HepG2 (cell line): ENCODE data around the gene HINT2. TPM values are rescaled to one million over a fixed set of nuclear protein-coding genes. Genes with fewer than 3 reads are reported as not detected.

ENCODE experiments used
- ATF7-NPFF ChIP-seq: sonication (generic); formaldehyde crosslinking; IDR thresholded peaks from 2 replicates; pipeline ENCODE4 v1.8.1; 2023; ENCODE audit warnings: mild to moderate bottlenecking, low read depth, missing genetic modification reagents, moderate library complexity
- ETV5 ChIP-seq: IDR thresholded peaks from 2 replicates; pipeline ENCODE4 v1.6.1; 2018; ENCODE audit warnings: missing biosample characterization, missing genetic modification reagents, inconsistent platforms, borderline replicate concordance
- HOXD1 ChIP-seq: sonication (generic); formaldehyde crosslinking; IDR thresholded peaks from 2 replicates; pipeline ENCODE4 v1.5.0; 2020; ENCODE audit warnings: missing genetic modification reagents
- KLF15 ChIP-seq: sonication (generic); formaldehyde crosslinking; IDR thresholded peaks from 2 replicates; pipeline ENCODE4 v1.8.1; 2023; ENCODE audit warnings: borderline replicate concordance, mild to moderate bottlenecking, inconsistent platforms, missing genetic modification reagents, mixed read lengths
- NFKBIZ ChIP-seq: IDR thresholded peaks from 2 replicates; pipeline ENCODE4 v1.6.1; 2018; ENCODE audit warnings: missing genetic modification reagents, missing compliant biosample characterization
- NR2C2 ChIP-seq: sonication (generic); formaldehyde crosslinking; IDR thresholded peaks from 2 replicates; pipeline ENCODE4 v1.4.0; 2020; ENCODE audit warnings: missing genetic modification reagents, mild to moderate bottlenecking, moderate library complexity, borderline replicate concordance
- RXRA ChIP-seq: sonication (generic); formaldehyde crosslinking; IDR thresholded peaks from 2 replicates; pipeline ENCODE4 v1.5.1; 2020; ENCODE audit warnings: missing genetic modification reagents
- SKIL ChIP-seq: sonication (generic); formaldehyde crosslinking; IDR thresholded peaks from 2 replicates; pipeline ENCODE4 v1.8.0; 2022; ENCODE audit warnings: missing genetic modification reagents, mild to moderate bottlenecking, moderate library complexity, borderline replicate concordance
- SRSF1 ChIP-seq: fragments of 200-400 bp; formaldehyde crosslinking; optimal IDR thresholded peaks from 2 replicates; pipeline ENCODE3; 2017; ENCODE audit warnings: mild to moderate bottlenecking, low read depth, low read length, moderate library complexity
- THRA ChIP-seq: sonication (generic); formaldehyde crosslinking; IDR thresholded peaks from 2 replicates; pipeline ENCODE4 v1.4.0; 2020; ENCODE audit warnings: missing genetic modification reagents, borderline replicate concordance
- ZBTB2 ChIP-seq: sonication (generic); formaldehyde crosslinking; IDR thresholded peaks from 2 replicates; pipeline ENCODE4 v1.8.0; 2022; ENCODE audit warnings: low read depth, missing genetic modification reagents
- ZC3H13 ChIP-seq: sonication (generic); formaldehyde crosslinking; IDR thresholded peaks from 2 replicates; pipeline ENCODE4 v1.8.1; 2023; ENCODE audit warnings: mild to moderate bottlenecking, missing genetic modification reagents, moderate library complexity
- ZNF124 ChIP-seq: sonication (generic); formaldehyde crosslinking; IDR thresholded peaks from 2 replicates; pipeline ENCODE4 v1.4.0; 2020; ENCODE audit warnings: missing genetic modification reagents
- ZNF160 ChIP-seq: sonication (generic); formaldehyde crosslinking; IDR thresholded peaks from 2 replicates; pipeline ENCODE4 v1.8.0; 2022; ENCODE audit warnings: mild to moderate bottlenecking, inconsistent platforms, missing genetic modification reagents
- ZNF18 ChIP-seq: sonication (generic); formaldehyde crosslinking; IDR thresholded peaks from 2 replicates; pipeline ENCODE4 v1.8.0; 2022; ENCODE audit warnings: mild to moderate bottlenecking, missing genetic modification reagents; ENCODE audit not compliant: insufficient replicate concordance
- ZNF503 ChIP-seq: sonication (generic); formaldehyde crosslinking; IDR thresholded peaks from 2 replicates; pipeline ENCODE4 v1.4.0; 2020; ENCODE audit warnings: missing genetic modification reagents
- ZNF547 ChIP-seq: sonication (generic); formaldehyde crosslinking; IDR thresholded peaks from 2 replicates; pipeline ENCODE4 v1.5.1; 2020; ENCODE audit warnings: mild to moderate bottlenecking, missing genetic modification reagents
- ZNF777 ChIP-seq: sonication (generic); formaldehyde crosslinking; IDR thresholded peaks from 2 replicates; pipeline ENCODE4 v1.4.0; 2020; ENCODE audit warnings: missing genetic modification reagents
- ZSCAN21 ChIP-seq: sonication (generic); formaldehyde crosslinking; IDR thresholded peaks from 2 replicates; pipeline ENCODE4 v1.8.0; 2022; ENCODE audit warnings: mild to moderate bottlenecking, missing genetic modification reagents, moderate library complexity, borderline replicate concordance
- polyA plus RNA-seq, 8 experiments: library from polyadenylated mRNA; depleted of rRNA in 3 of 8; stranded (reverse) in 7 of 8; unstranded in 1 of 8; fragments of >200 nt; fragmentation: Illumina TruSeq in 4 of 8; extraction: Trizol in 4 of 8; gene quantifications; 2 replicates each; pipeline versions ENCODE4 v1.2.1 to v1.2.3, GENCODE V29; 2011 to 2016; ENCODE audit warnings: low read depth in 4 of 8, missing spikeins in 1 of 8, mixed read lengths in 1 of 8; ENCODE audit not compliant: insufficient read depth in 1 of 8
- total RNA-seq, 5 experiments: library from RNA; depleted of rRNA; stranded (reverse); fragments of >200 nt; fragmentation: Illumina TruSeq; extraction: Trizol; gene quantifications; 2 replicates each; pipeline ENCODE4 v1.2.3, GENCODE V29; 2016; ENCODE audit warnings: low read depth in 1 of 5

Gene HINT2
- total and polyA plus RNA-seq, 2 of the 13 experiments (the other 11 are each of a cell fraction or from before 2014, with no cell fraction given) = 37.9 to 56.2 TPM

- peak; percentile 78 for TF ChIP-seq RXRA (CRISPR knock-in tag)
- TF ChIP-seq ZNF777 (CRISPR knock-in tag) = no peak
- no peak for TF ChIP-seq SRSF1
- TF ChIP-seq ZNF503 = no peak
- 0 out of 2 replicates have a peak, but pooled peaks have one; percentile 27 for TF ChIP-seq SKIL (CRISPR knock-in tag)
- peak; percentile 37; the same call in 1 of the 2 replicates for TF ChIP-seq THRA (CRISPR knock-in tag)
- 0 out of 2 replicates have a peak, but pooled peaks have one; percentile 15 for TF ChIP-seq ZNF160 (CRISPR knock-in tag)
- TF ChIP-seq ZNF547 (CRISPR knock-in tag) = no peak
- no peak for TF ChIP-seq ZNF124 (CRISPR knock-in tag)
- no peak for TF ChIP-seq ATF7-NPFF
- no peak for TF ChIP-seq ZNF18
- TF ChIP-seq ETV5 (CRISPR knock-in tag) = peak; percentile 70; the same call in 1 of the 2 replicates
- no peak for TF ChIP-seq ZSCAN21 (CRISPR knock-in tag)
- no peak for TF ChIP-seq ZC3H13
- TF ChIP-seq HOXD1 (CRISPR knock-in tag) = no peak
- TF ChIP-seq KLF15 (CRISPR knock-in tag) = no peak
- TF ChIP-seq NR2C2 (CRISPR knock-in tag) = peak; percentile 99
- TF ChIP-seq NFKBIZ (CRISPR knock-in tag) = no peak
- no peak for TF ChIP-seq ZBTB2
Observed at GRCh38 chr9:35834260-35835215, 19.7 kb upstream of the HINT2 start (continued).
